WTC11 (cell line): ENCODE data around the gene CMTM4. TPM values are rescaled to one million over a fixed set of nuclear protein-coding genes. Genes with fewer than 3 reads are reported as not detected.

Experiments
- ATAC-seq: fragments of 200-7000 bp; cut with Tn5 transposase; 2 replicates; pipeline ENCODE4 v1.10.0; 2021; ENCODE audit warnings: mild to moderate bottlenecking, moderate library complexity
- CTCF ChIA-PET: fragments of 300-600 bp; sonication (Branson Sonifier 250); formaldehyde crosslinking; loops from one replicate; lab custom pipeline; 2021; ENCODE audit warnings: antibody characterized with exemption; lab: Charles Lee
- POLR2A ChIA-PET: fragments of 350-600 bp; sonication (Branson Sonifier 250); formaldehyde crosslinking; loops from one replicate; lab custom pipeline; 2021; ENCODE audit warnings: antibody characterized with exemption; lab: Charles Lee
- DNase-seq: peaks from one replicate; pipeline ENCODE4 v3.0.0; 2021; ENCODE audit warnings: low spot score
- H3K27ac Mint-ChIP-seq: 2 replicates; pipeline ENCODE4 v1.8.0; 2021; ENCODE audit warnings: mixed read lengths
- H3K27me3 Mint-ChIP-seq: 2 replicates; pipeline ENCODE4 v1.8.0; 2021; ENCODE audit warnings: low read depth, mild to moderate bottlenecking, moderate library complexity, mixed read lengths
- H3K36me3 Mint-ChIP-seq: 2 replicates; pipeline ENCODE4 v1.8.0; 2021; ENCODE audit warnings: mixed read lengths
- H3K4me1 Mint-ChIP-seq: 2 replicates; pipeline ENCODE4 v1.8.0; 2022; ENCODE audit warnings: mixed read lengths
- H3K4me3 Mint-ChIP-seq: 2 replicates; pipeline ENCODE4 v1.8.0; 2021; ENCODE audit warnings: mild to moderate bottlenecking, moderate library complexity, mixed read lengths
- H3K9me3 Mint-ChIP-seq: 2 replicates; pipeline ENCODE4 v1.8.0; 2021; ENCODE audit warnings: mixed read lengths
- CTCF ChIP-seq: fragments of 200-600 bp; IDR thresholded peaks from 2 replicates; pipeline ENCODE4 v1.8.0; 2022; ENCODE audit warnings: antibody characterized with exemption
- FOXJ3 ChIP-seq: sonication (generic); formaldehyde crosslinking; IDR thresholded peaks from 2 replicates; pipeline ENCODE4 v1.9.0; 2021; ENCODE audit warnings: missing genetic modification reagents, mild to moderate bottlenecking, borderline replicate concordance
- FOXK1 ChIP-seq: sonication (generic); formaldehyde crosslinking; IDR thresholded peaks from 2 replicates; pipeline ENCODE4 v1.8.0; 2022; ENCODE audit warnings: mild to moderate bottlenecking, moderate library complexity, missing genetic modification reagents
- GRHL2 ChIP-seq: fragments of 250-450 bp; sonication (Bioruptor Pico); IDR thresholded peaks from 2 replicates; pipeline ENCODE4 v1.8.0; 2022; ENCODE audit warnings: mild to moderate bottlenecking, moderate library complexity; ENCODE audit not compliant: insufficient replicate concordance, severe bottlenecking
- IRF1 ChIP-seq: sonication (generic); formaldehyde crosslinking; IDR thresholded peaks from 2 replicates; pipeline ENCODE4 v1.8.0; 2023; ENCODE audit warnings: missing genetic modification reagents
- KAT7 ChIP-seq: sonication (generic); formaldehyde crosslinking; IDR thresholded peaks from 2 replicates; pipeline ENCODE4 v1.8.1; 2023; ENCODE audit warnings: missing genetic modification reagents, mild to moderate bottlenecking, borderline replicate concordance
- MXD4 ChIP-seq: fragments of 250-450 bp; sonication (Bioruptor Pico); IDR thresholded peaks from 2 replicates; pipeline ENCODE4 v1.8.0; 2021; ENCODE audit warnings: mild to moderate bottlenecking, moderate library complexity, borderline replicate concordance
- MYBL2 ChIP-seq: sonication (generic); formaldehyde crosslinking; IDR thresholded peaks from 2 replicates; pipeline ENCODE4 v1.8.1; 2023; ENCODE audit warnings: mild to moderate bottlenecking, moderate library complexity, missing genetic modification reagents
- RORB ChIP-seq: fragments of 250-450 bp; sonication (Bioruptor Pico); IDR thresholded peaks from 2 replicates; pipeline ENCODE4 v1.9.0; 2021; ENCODE audit warnings: mild to moderate bottlenecking
- TCF7 ChIP-seq: sonication (generic); formaldehyde crosslinking; IDR thresholded peaks from 2 replicates; pipeline ENCODE4 v1.8.0; 2022; ENCODE audit warnings: mild to moderate bottlenecking, low read depth, missing genetic modification reagents, moderate library complexity
- ZNF317 ChIP-seq: sonication (generic); formaldehyde crosslinking; IDR thresholded peaks from 2 replicates; pipeline ENCODE4 v1.8.1; 2023; ENCODE audit warnings: low read depth, mild to moderate bottlenecking, moderate library complexity, missing genetic modification reagents, borderline replicate concordance
- ZNF396 ChIP-seq: fragments of 250-450 bp; sonication (Bioruptor Pico); IDR thresholded peaks from 2 replicates; pipeline ENCODE4 v1.8.0; 2021; ENCODE audit warnings: mild to moderate bottlenecking, moderate library complexity, borderline replicate concordance
- ZNF423 ChIP-seq: fragments of 250-450 bp; sonication (Bioruptor Pico); IDR thresholded peaks from 2 replicates; pipeline ENCODE4 v2.1.2; 2022; ENCODE audit warnings: mild to moderate bottlenecking, moderate library complexity
- total RNA-seq: library from RNA; stranded (reverse); gene quantifications from 3 replicates; pipeline ENCODE4 v1.2.3, GENCODE V29; 2021
- TF ChIP-seq, protein P1 (sequence below): sonication (generic); formaldehyde crosslinking; IDR thresholded peaks from 2 replicates; pipeline ENCODE4 v1.8.1; 2022; ENCODE audit warnings: low read depth, missing genetic modification reagents, borderline replicate concordance
- TF ChIP-seq, protein P2 (sequence below): sonication (generic); formaldehyde crosslinking; conservative IDR thresholded peaks from 2 replicates; pipeline ENCODE4 v1.8.1; 2022; ENCODE audit warnings: mild to moderate bottlenecking, missing genetic modification reagents
- TF ChIP-seq, protein P3 (sequence below): sonication (generic); formaldehyde crosslinking; IDR thresholded peaks from 2 replicates; pipeline ENCODE4 v1.8.1; 2023; ENCODE audit warnings: mild to moderate bottlenecking, missing genetic modification reagents

CMTM4 gene
- total RNA-seq, 1 experiment from 2014 or later, result 56.2 TPM

GRCh38 chr16:66735891-66736290 lies 39.3 kb upstream of the CMTM4 start:
- ATAC-seq (no peak), DNase-seq (no peak)
- Mint-ChIP-seq H3K27ac (no peak overlapping the region; the same call in 1 of the 2 replicates), H3K4me1 (peaks cover 20% of the 10 kb centered on the region), H3K36me3 (peaks cover 80% of the 10 kb centered on the region), H3K9me3 (no peaks in the 10 kb centered on the region), H3K4me3 (no peak overlapping the region), H3K27me3 (no peaks in the 10 kb centered on the region)
- POLR2A ChIA-PET, result no interaction called here
- TF ChIP-seq FOXJ3 (CRISPR knock-in tag) (no peak), FOXK1 (CRISPR knock-in tag) (no peak)
- TF ChIP-seq, all 79 proteins: peak for 0
- CTCF ChIA-PET, result interaction anchor here (0.8 to 1.4 kb wide), 2 partner anchors 19 to 85 kb away, joined by 3 to 5 read pairs; no protein-coding TSS in a partner anchor

GRCh38 chr16:66731101-66731500 lies 34.6 kb upstream of the CMTM4 start:
- DNase-seq, result no peak
- Mint-ChIP-seq H3K36me3 (peaks cover 80% of the 10 kb centered on the region), H3K27ac (peak overlapping the region; percentile 39; the same call in 1 of the 2 replicates), H3K9me3 (no peaks in the 10 kb centered on the region), H3K4me1 (peaks cover 36% of the 10 kb centered on the region), H3K4me3 (no peak overlapping the region), H3K27me3 (no peaks in the 10 kb centered on the region)
- POLR2A ChIA-PET, result no interaction called here
- ATAC-seq, result no peak
- CTCF ChIA-PET, result interaction anchor here (0.6 to 3.5 kb wide), 6 partner anchors 10 to 387 kb away, joined by 3 to 30 read pairs (median 5); partner anchors contain the start of gene NAE1
- TF ChIP-seq ZNF423 (CRISPR knock-in tag), result no peak
- TF ChIP-seq, protein P1, sequence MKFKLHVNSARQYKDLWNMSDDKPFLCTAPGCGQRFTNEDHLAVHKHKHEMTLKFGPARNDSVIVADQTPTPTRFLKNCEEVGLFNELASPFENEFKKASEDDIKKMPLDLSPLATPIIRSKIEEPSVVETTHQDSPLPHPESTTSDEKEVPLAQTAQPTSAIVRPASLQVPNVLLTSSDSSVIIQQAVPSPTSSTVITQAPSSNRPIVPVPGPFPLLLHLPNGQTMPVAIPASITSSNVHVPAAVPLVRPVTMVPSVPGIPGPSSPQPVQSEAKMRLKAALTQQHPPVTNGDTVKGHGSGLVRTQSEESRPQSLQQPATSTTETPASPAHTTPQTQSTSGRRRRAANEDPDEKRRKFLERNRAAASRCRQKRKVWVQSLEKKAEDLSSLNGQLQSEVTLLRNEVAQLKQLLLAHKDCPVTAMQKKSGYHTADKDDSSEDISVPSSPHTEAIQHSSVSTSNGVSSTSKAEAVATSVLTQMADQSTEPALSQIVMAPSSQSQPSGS, result no peak
- TF ChIP-seq, all 79 proteins: peak for 0

DNA sequence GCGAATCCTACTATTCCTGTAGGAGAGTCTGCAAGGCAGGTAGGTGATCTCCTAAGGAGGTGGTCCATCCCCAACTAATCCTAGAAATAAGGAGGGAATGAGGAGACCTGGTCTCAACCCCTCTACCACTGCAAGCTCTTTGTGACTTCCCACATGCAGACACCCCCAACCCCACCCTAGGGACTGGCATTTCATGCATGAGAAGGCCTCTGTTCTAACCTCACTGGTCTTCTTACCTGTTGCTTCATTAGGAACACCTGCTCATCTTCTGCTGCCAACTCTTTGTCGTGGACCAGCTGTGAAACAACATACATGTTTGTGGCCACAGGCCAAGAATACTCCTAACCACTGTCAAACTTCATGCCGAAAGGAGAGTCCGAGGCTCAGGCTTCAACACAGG lies 32.3 kb upstream of the CMTM4 start:
- ChIA-PET CTCF (interaction anchor here (0.6 to 3.5 kb wide), 6 partner anchors 9 to 139 kb away, joined by 3 to 30 read pairs (median 7); no protein-coding TSS in a partner anchor), POLR2A (no interaction called here)
- peak; percentile 9; the same call in 1 of the 2 replicates for ATAC-seq
- DNase-seq, result no peak
- Mint-ChIP-seq H3K4me1 (peaks cover 36% of the 10 kb centered on the region), H3K27ac (peak overlapping the region; percentile 88), H3K36me3 (peaks cover 82% of the 10 kb centered on the region), H3K27me3 (no peaks in the 10 kb centered on the region), H3K4me3 (no peak overlapping the region), H3K9me3 (no peaks in the 10 kb centered on the region)
- TF ChIP-seq IRF1 (CRISPR knock-in tag) (no peak), KAT7 (CRISPR knock-in tag) (no peak), GRHL2 (CRISPR knock-in tag) (no peak), ZNF396 (CRISPR knock-in tag) (no peak), MXD4 (no peak), RORB (CRISPR knock-in tag) (no peak), TCF7 (CRISPR knock-in tag) (no peak), CTCF (no peak), ZNF317 (CRISPR knock-in tag) (no peak), MYBL2 (CRISPR knock-in tag) (no peak)
- TF ChIP-seq, protein P2, sequence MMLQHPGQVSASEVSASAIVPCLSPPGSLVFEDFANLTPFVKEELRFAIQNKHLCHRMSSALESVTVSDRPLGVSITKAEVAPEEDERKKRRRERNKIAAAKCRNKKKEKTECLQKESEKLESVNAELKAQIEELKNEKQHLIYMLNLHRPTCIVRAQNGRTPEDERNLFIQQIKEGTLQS (CRISPR knock-in tag), result no peak
- TF ChIP-seq, protein P3, sequence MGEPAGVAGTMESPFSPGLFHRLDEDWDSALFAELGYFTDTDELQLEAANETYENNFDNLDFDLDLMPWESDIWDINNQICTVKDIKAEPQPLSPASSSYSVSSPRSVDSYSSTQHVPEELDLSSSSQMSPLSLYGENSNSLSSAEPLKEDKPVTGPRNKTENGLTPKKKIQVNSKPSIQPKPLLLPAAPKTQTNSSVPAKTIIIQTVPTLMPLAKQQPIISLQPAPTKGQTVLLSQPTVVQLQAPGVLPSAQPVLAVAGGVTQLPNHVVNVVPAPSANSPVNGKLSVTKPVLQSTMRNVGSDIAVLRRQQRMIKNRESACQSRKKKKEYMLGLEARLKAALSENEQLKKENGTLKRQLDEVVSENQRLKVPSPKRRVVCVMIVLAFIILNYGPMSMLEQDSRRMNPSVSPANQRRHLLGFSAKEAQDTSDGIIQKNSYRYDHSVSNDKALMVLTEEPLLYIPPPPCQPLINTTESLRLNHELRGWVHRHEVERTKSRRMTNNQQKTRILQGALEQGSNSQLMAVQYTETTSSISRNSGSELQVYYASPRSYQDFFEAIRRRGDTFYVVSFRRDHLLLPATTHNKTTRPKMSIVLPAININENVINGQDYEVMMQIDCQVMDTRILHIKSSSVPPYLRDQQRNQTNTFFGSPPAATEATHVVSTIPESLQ, result no peak
